CD8-positive, alpha-beta memory T cell (primary cell): ENCODE measurements around the gene ZNF559. TPM values are rescaled to one million over a fixed set of nuclear protein-coding genes. Genes with fewer than 3 reads are reported as not detected.
A peak's percentile ranks its signal among the peaks of the same experiment; 100 is the strongest.
"Not testable (repeated sequence)": the region's sequence is repeated elsewhere in the genome, so short reads cannot be mapped to it uniquely, and the experiment has no call there.

Source experiments
- CTCF ChIA-PET: fragments of 350-600 bp; sonication (Branson Sonifier 250); formaldehyde crosslinking; loops from one replicate; lab custom pipeline; 2021; ENCODE audit warnings: antibody characterized with exemption; lab: Charles Lee
- POLR2A ChIA-PET: fragments of 350-600 bp; sonication (Branson Sonifier 250); formaldehyde crosslinking; loops from one replicate; lab custom pipeline; 2021; ENCODE audit warnings: antibody characterized with exemption; lab: Charles Lee
- DNase-seq, 5 donors: peaks; one replicate each; pipeline versions ENCODE4 v3.0.0 to v3.0.0-alpha.2; 2020 to 2022; ENCODE audit warnings: mixed read lengths in 1 of 5
- H3K27ac ChIP-seq: one replicate; pipeline ENCODE4 v1.7.0; 2013; ENCODE audit warnings: low read depth, mild to moderate bottlenecking, low read length, moderate library complexity
- H3K27me3 ChIP-seq: 2 replicates; pipeline ENCODE4 v1.7.0; 2013; ENCODE audit warnings: low read length, mild to moderate bottlenecking; ENCODE audit not compliant: insufficient read depth, poor library complexity, severe bottlenecking
- H3K36me3 ChIP-seq: 2 replicates; pipeline ENCODE4 v1.7.0; 2013; ENCODE audit warnings: mild to moderate bottlenecking, low read length, moderate library complexity; ENCODE audit not compliant: insufficient read depth
- H3K4me1 ChIP-seq: 2 replicates; pipeline ENCODE4 v1.7.0; 2013; ENCODE audit warnings: mild to moderate bottlenecking, low read length, moderate library complexity; ENCODE audit not compliant: insufficient read depth
- H3K4me3 ChIP-seq: 2 replicates; pipeline ENCODE4 v1.7.0; 2013; ENCODE audit warnings: mild to moderate bottlenecking, low read length
- H3K9me3 ChIP-seq: 2 replicates; pipeline ENCODE4 v1.7.0; 2013; ENCODE audit warnings: mild to moderate bottlenecking, low read length
- H3K27ac Mint-ChIP-seq, 8 donors: one replicate each; pipeline ENCODE4 v1.8.0; 2020 to 2021; ENCODE audit warnings: mixed read lengths in 8 of 8, mild to moderate bottlenecking in 6 of 8, inconsistent platforms in 3 of 8, moderate library complexity in 3 of 8
- H3K27me3 Mint-ChIP-seq, 2 donors: one replicate each; pipeline ENCODE4 v1.8.0; 2020 to 2021; ENCODE audit warnings: mixed read lengths in 2 of 2, mild to moderate bottlenecking in 1 of 2, moderate library complexity in 1 of 2
- H3K36me3 Mint-ChIP-seq, 3 donors: one replicate each; pipeline ENCODE4 v1.8.0; 2020 to 2021; ENCODE audit warnings: mixed read lengths in 3 of 3, inconsistent platforms in 1 of 3, mild to moderate bottlenecking in 1 of 3
- H3K4me1 Mint-ChIP-seq, 3 donors: one replicate each; pipeline ENCODE4 v1.8.0; 2020 to 2021; ENCODE audit warnings: mixed read lengths in 3 of 3, inconsistent platforms in 1 of 3, mild to moderate bottlenecking in 1 of 3
- H3K4me3 Mint-ChIP-seq, 7 donors: one replicate each; pipeline ENCODE4 v1.8.0; 2020 to 2021; ENCODE audit warnings: mixed read lengths in 7 of 7, mild to moderate bottlenecking in 6 of 7, moderate library complexity in 4 of 7, inconsistent platforms in 2 of 7
- H3K9me3 Mint-ChIP-seq, 5 donors: one replicate each; pipeline ENCODE4 v1.8.0; 2020 to 2022; ENCODE audit warnings: mixed read lengths in 5 of 5, mild to moderate bottlenecking in 3 of 5, moderate library complexity in 2 of 5, inconsistent platforms in 1 of 5
- polyA plus RNA-seq: library from polyadenylated mRNA; unstranded; fragments of 300-500 nt; fragmentation: Illumina TruSeq; gene quantifications from one replicate; pipeline ENCODE4 v1.2.3, GENCODE V29; 2021
- total RNA-seq, 2 experiments: library from RNA; stranded (reverse); gene quantifications; one replicate each; pipeline ENCODE4 v1.2.3, GENCODE V29; 2021

Gene ZNF559
- 10 to 100 TPM; 14.2 to 17.3 TPM for total RNA-seq
- 36.2 TPM for polyA plus RNA-seq

GRCh38 chr19:9323919-9324583 lies at the start of gene ZNF559:
Gene ZNF559 (plus strand): TSS chr19:9324179. CDS start chr19:9338550, 14,371 bp downstream.
- H3K9me3 ChIP-seq = peaks cover 16% of the 10 kb centered on the region
- CTCF ChIA-PET = interaction anchor here (1.0 to 1.4 kb wide), 3 partner anchors 12 to 298 kb away, joined by 3 to 20 read pairs (median 6); partner anchors contain the start of gene ZNF266

GRCh38 chr19:9283485-9283884 lies 40.5 kb upstream of the ZNF559 start:
- H3K27me3 ChIP-seq, H3K4me1 ChIP-seq, H3K9me3 ChIP-seq, H3K4me3 ChIP-seq, CTCF ChIA-PET, H3K36me3 ChIP-seq, H3K27me3 Mint-ChIP-seq, H3K27ac Mint-ChIP-seq, H3K27ac ChIP-seq, H3K4me1 Mint-ChIP-seq: not testable (repeated sequence)
- H3K4me3 Mint-ChIP-seq = peak overlapping the region in 6 of 7 donors; percentile 33 to 76 (median 68)
- peaks cover 4 to 25% (median 6%) of the 10 kb centered on the region in 3 donors for H3K36me3 Mint-ChIP-seq
- H3K9me3 Mint-ChIP-seq = peaks cover 11 to 52% (median 47%) of the 10 kb centered on the region in 5 donors
- peak in 4 of 5 donors; percentile 7 to 49 (median 24) for DNase-seq
- POLR2A ChIA-PET = interaction anchor here (0.8 kb wide), 1 partner anchor 495 kb away, joined by 3 read pairs; no protein-coding TSS in a partner anchor

More at GRCh38 chr19:9323919-9324583, at the start of gene ZNF559:
- H3K27ac Mint-ChIP-seq = peak within 1 kb of the TSS; percentile 87 to 97 (median 94)
- Histone ChIP-seq H3K4me3 (peak within 1 kb of the TSS; percentile 67), H3K36me3 (peaks cover 6% of the 10 kb centered on the region), H3K27ac (peak within 1 kb of the TSS; percentile 83), H3K4me1 (peaks cover 12% of the 10 kb centered on the region), H3K27me3 (no peaks in the 10 kb centered on the region)
- peaks cover 0 to 2% of the 10 kb centered on the region in 2 donors for H3K27me3 Mint-ChIP-seq
- DNase-seq = peak; percentile 96 to 98 (median 97)
- peaks cover 10 to 48% (median 36%) of the 10 kb centered on the region in 5 donors for H3K9me3 Mint-ChIP-seq
- H3K4me3 Mint-ChIP-seq = peak within 1 kb of the TSS; percentile 90 to 96 (median 95)
- H3K4me1 Mint-ChIP-seq = peaks cover 31 to 48% (median 47%) of the 10 kb centered on the region in 3 donors
- H3K36me3 Mint-ChIP-seq = peaks cover 15 to 45% (median 35%) of the 10 kb centered on the region in 3 donors
- POLR2A ChIA-PET = interaction anchor here (0.7 to 1.9 kb wide), 4 partner anchors 14 to 495 kb away, joined by 3 to 14 read pairs (median 4); partner anchors contain the start of genes FBXL12, ZNF561 and ZNF699

- DNase-seq = no peak
- peaks cover 38 to 73% (median 70%) of the 10 kb centered on the region in 5 donors for H3K9me3 Mint-ChIP-seq
- no peaks in the 10 kb centered on the region for H3K27me3 Mint-ChIP-seq
- Histone ChIP-seq H3K27me3 (no peaks in the 10 kb centered on the region), H3K9me3 (peaks cover 38% of the 10 kb centered on the region), H3K27ac (no peak overlapping the region), H3K36me3 (no peaks in the 10 kb centered on the region), H3K4me1 (no peaks in the 10 kb centered on the region), H3K4me3 (no peak overlapping the region)
- CTCF ChIA-PET = no interaction called here
- no peak overlapping the region for H3K27ac Mint-ChIP-seq
- H3K36me3 Mint-ChIP-seq = peaks cover 20 to 71% (median 46%) of the 10 kb centered on the region in 3 donors
- H3K4me3 Mint-ChIP-seq = no peak overlapping the region
- peaks cover 0 to 7% (median 1%) of the 10 kb centered on the region in 3 donors for H3K4me1 Mint-ChIP-seq
- POLR2A ChIA-PET = no interaction called here
Measured at GRCh38 chr19:9289231-9289884, 34.6 kb upstream of the ZNF559 start.

GRCh38 chr19:9295411-9295849 lies 28.5 kb upstream of the ZNF559 start:
- Mint-ChIP-seq H3K9me3 (peaks cover 44 to 93% (median 89%) of the 10 kb centered on the region in 5 donors), H3K4me3 (no peak overlapping the region), H3K27ac (no peak overlapping the region), H3K27me3 (no peaks in the 10 kb centered on the region), H3K36me3 (peaks cover 52 to 90% (median 84%) of the 10 kb centered on the region in 3 donors), H3K4me1 (peaks cover 2 to 5% (median 3%) of the 10 kb centered on the region in 3 donors)
- Histone ChIP-seq H3K4me1 (no peaks in the 10 kb centered on the region), H3K9me3 (peaks cover 56% of the 10 kb centered on the region), H3K4me3 (peak overlapping the region; percentile 6), H3K36me3 (peaks cover 33% of the 10 kb centered on the region), H3K27me3 (no peaks in the 10 kb centered on the region), H3K27ac (no peak overlapping the region)
- no peak for DNase-seq
- ChIA-PET CTCF (no interaction called here), POLR2A (no interaction called here)

- peaks cover 62% of the 10 kb centered on the region for H3K9me3 ChIP-seq
- ChIA-PET POLR2A (no interaction called here), CTCF (no interaction called here)
- Mint-ChIP-seq H3K27ac (no peak overlapping the region), H3K4me1 (peaks cover 3 to 5% (median 4%) of the 10 kb centered on the region in 3 donors), H3K9me3 (peaks cover 44 to 94% (median 90%) of the 10 kb centered on the region in 5 donors), H3K27me3 (no peaks in the 10 kb centered on the region), H3K36me3 (peaks cover 60 to 90% (median 87%) of the 10 kb centered on the region in 3 donors), H3K4me3 (no peak overlapping the region)
- peaks cover 42% of the 10 kb centered on the region for H3K36me3 ChIP-seq
- no peak for DNase-seq
- no peaks in the 10 kb centered on the region for H3K27me3 ChIP-seq
- peak overlapping the region; percentile 11 for H3K4me3 ChIP-seq
- H3K4me1 ChIP-seq = no peaks in the 10 kb centered on the region
- no peak overlapping the region for H3K27ac ChIP-seq
Measured at GRCh38 chr19:9296336-9296735, 27.6 kb upstream of the ZNF559 start.

GRCh38 chr19:9306443-9306842 lies 17.5 kb upstream of the ZNF559 start:
- Mint-ChIP-seq H3K4me3 (peak overlapping the region in 1 of 7 donors; percentile 45), H3K27me3 (peaks cover 0 to 5% of the 10 kb centered on the region in 2 donors), H3K36me3 (peaks cover 32 to 58% (median 39%) of the 10 kb centered on the region in 3 donors), H3K4me1 (peaks cover 27 to 51% (median 44%) of the 10 kb centered on the region in 3 donors), H3K9me3 (peaks cover 6 to 28% (median 14%) of the 10 kb centered on the region in 5 donors), H3K27ac (no peak overlapping the region)
- peaks cover 18% of the 10 kb centered on the region for H3K4me1 ChIP-seq
- peaks cover 22% of the 10 kb centered on the region for H3K36me3 ChIP-seq
- H3K4me3 ChIP-seq = no peak overlapping the region
- H3K9me3 ChIP-seq = peaks cover 8% of the 10 kb centered on the region
- no peaks in the 10 kb centered on the region for H3K27me3 ChIP-seq
- CTCF ChIA-PET = interaction anchor here (1.1 kb wide), 1 partner anchor 101 kb away, joined by 3 read pairs; no protein-coding TSS in a partner anchor
- no peak overlapping the region for H3K27ac ChIP-seq
- POLR2A ChIA-PET = no interaction called here
- no peak for DNase-seq

GRCh38 chr19:9308091-9308770 lies 15.7 kb upstream of the ZNF559 start:
- CTCF ChIA-PET = no interaction called here
- Mint-ChIP-seq H3K4me1 (peaks cover 27 to 51% (median 47%) of the 10 kb centered on the region in 3 donors), H3K36me3 (peaks cover 19 to 40% (median 21%) of the 10 kb centered on the region in 3 donors), H3K4me3 (peak overlapping the region; percentile 86 to 99 (median 93)), H3K27ac (peak overlapping the region; percentile 57 to 97 (median 95)), H3K9me3 (peaks cover 0 to 15% (median 6%) of the 10 kb centered on the region in 5 donors), H3K27me3 (peaks cover 0 to 5% of the 10 kb centered on the region in 2 donors)
- Histone ChIP-seq H3K9me3 (peaks cover 2% of the 10 kb centered on the region), H3K27me3 (no peaks in the 10 kb centered on the region), H3K4me1 (peaks cover 18% of the 10 kb centered on the region), H3K27ac (no peak overlapping the region), H3K4me3 (peak overlapping the region; percentile 99), H3K36me3 (peaks cover 13% of the 10 kb centered on the region)
- DNase-seq = no peak
- POLR2A ChIA-PET = interaction anchor here (0.7 to 2.8 kb wide), 2 partner anchors 15 to 844 kb away, joined by 4 to 14 read pairs; partner anchors contain the start of gene ZNF559
